A549 treated with Mapracorat at 1 μM for 4 hours (cell line): ENCODE results near the gene CCL25. TPM values are rescaled to one million over a fixed set of nuclear protein-coding genes. Genes with fewer than 3 reads are reported as not detected.

Experiments used
- total RNA-seq: library from RNA; stranded (reverse); fragments of 200-300 nt; extraction: Qiagen RNA extraction; gene quantifications from 5 replicates; pipeline ENCODE4 v1.2.3, GENCODE V29; 2022

CCL25 gene, protein sequence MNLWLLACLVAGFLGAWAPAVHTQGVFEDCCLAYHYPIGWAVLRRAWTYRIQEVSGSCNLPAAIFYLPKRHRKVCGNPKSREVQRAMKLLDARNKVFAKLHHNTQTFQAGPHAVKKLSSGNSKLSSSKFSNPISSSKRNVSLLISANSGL
- total RNA-seq: not detected in 5 replicates

GRCh38 chr19:8052464-8052859 is at the start of gene CCL25:
CCL25 (plus strand) TSS chr19:8052760; CDS start chr19:8053050, 290 bp downstream.

DNA sequence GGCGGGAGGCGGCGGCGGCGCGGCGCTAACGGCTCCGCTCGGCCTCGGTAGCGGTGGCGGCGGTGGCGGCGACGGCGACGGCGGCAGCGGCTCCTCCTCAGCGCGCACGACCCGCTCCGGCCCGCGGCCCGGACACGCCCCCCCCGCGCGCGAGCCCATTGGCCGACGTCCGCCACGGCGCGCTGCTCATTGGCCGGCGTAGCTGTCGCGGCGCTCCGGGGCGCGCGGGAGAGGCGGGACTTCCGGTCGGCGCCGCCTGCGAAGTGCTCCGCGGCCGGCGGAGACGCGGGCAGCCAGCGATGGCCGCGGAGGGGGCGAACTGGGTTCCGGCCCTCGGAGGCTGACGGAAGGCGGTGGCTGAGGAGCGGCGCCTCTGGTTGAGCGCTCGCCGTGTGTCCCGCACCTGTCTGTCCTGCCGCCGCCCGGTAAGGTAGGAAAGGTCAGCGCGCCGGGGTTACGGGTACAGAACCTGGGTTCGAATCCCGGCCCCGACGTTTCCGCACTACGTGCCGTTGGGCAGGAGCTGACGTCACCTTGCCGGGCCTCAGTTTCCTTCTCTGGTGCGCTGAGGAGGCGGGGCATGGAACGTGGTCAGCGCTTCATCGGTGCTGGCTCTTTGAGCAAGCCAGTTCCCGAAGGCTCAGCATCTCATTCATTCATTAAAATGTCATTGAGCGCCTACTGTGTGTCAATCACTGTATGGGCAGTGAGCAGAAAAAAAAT is 46.9 kb upstream of the CCL25 start, which contains the start of gene ELAVL1:
ELAVL1 (minus strand) TSS at position 108 of the 723 bp plus-strand sequence. CDS start 13,826 bp downstream, outside the sequence.

Other genes starting within 250 kb of the CCL25 start
- 1.1 to 1.9 TPM (median 1.8 TPM) in 5 replicates for gene EVI5L, start 222.5 kb upstream of the CCL25 start, total RNA-seq
- 0.19 to 0.46 TPM (median 0.39 TPM) in 5 replicates for gene PRR36, start 178.4 kb upstream of the CCL25 start, total RNA-seq
- gene LRRC8E, start 164.2 kb upstream of the CCL25 start, total RNA-seq: 5.4 to 6.4 TPM (median 6.0 TPM) in 5 replicates
- 10.6 to 15.8 TPM (median 15.4 TPM) in 5 replicates for gene MAP2K7, start 148.9 kb upstream of the CCL25 start, total RNA-seq
- gene TGFBR3L, start 137.9 kb upstream of the CCL25 start, total RNA-seq: 0.42 to 2.8 TPM (median 1.8 TPM) in 5 replicates
- gene SNAPC2, start 132.4 kb upstream of the CCL25 start, total RNA-seq: 19.2 to 30.9 TPM (median 28.9 TPM) in 5 replicates
- gene CTXN1, start 126.6 kb upstream of the CCL25 start, total RNA-seq: 8.9 to 22.8 TPM (median 20.7 TPM) in 5 replicates
- 24.8 to 32.6 TPM (median 26.7 TPM) in 5 replicates for gene TIMM44, start 109.1 kb upstream of the CCL25 start, total RNA-seq
- gene ELAVL1, start 47.1 kb upstream of the CCL25 start, total RNA-seq: 60.5 to 67.8 TPM (median 65.2 TPM) in 5 replicates
- not detected in 5 replicates for gene FBN3, start 96.8 kb downstream of the CCL25 start, total RNA-seq
- 2.7 to 4.2 TPM (median 3.8 TPM) in 5 replicates for gene CERS4, start 156.6 kb downstream of the CCL25 start, total RNA-seq